Small intestine (tissue), 7 donors: ENCODE results near the gene IL36B. TPM values are rescaled to one million over a fixed set of nuclear protein-coding genes. Genes with fewer than 3 reads are reported as not detected.

Source experiments
- DNase-seq, 2 donors: peaks; one replicate each; pipeline versions ENCODE4 v3.0.0 to v3.0.0-alpha.2; 2013
- FAIRE-seq: peaks from 2 replicates; lab custom pipeline; 2012; peaks lifted over from hg19 to GRCh38; lab: Jason Lieb, UNC
- H3K27ac ChIP-seq, 3 donors: one replicate each; pipeline ENCODE4 v1.5.1; 2013; ENCODE audit warnings: low read length in 2 of 3, mild to moderate bottlenecking in 2 of 3, control low read depth in 1 of 3, inconsistent platforms in 1 of 3, low read depth in 1 of 3, moderate library complexity in 1 of 3
- H3K27me3 ChIP-seq, 3 donors: one replicate each; pipeline ENCODE4 v1.6.1; 2013; ENCODE audit warnings: low read length in 3 of 3, inconsistent platforms in 1 of 3; ENCODE audit not compliant: control insufficient read depth in 3 of 3, insufficient read depth in 3 of 3
- H3K36me3 ChIP-seq, 3 donors: one replicate each; pipeline ENCODE4 v1.6.1; 2013; ENCODE audit warnings: low read length in 3 of 3, inconsistent platforms in 1 of 3, low read depth in 1 of 3, mild to moderate bottlenecking in 1 of 3, moderate library complexity in 1 of 3; ENCODE audit not compliant: control insufficient read depth in 3 of 3, insufficient read depth in 2 of 3
- H3K4me1 ChIP-seq, 3 donors: one replicate each; pipeline ENCODE4 v1.6.1; 2013; ENCODE audit warnings: low read length in 2 of 3, inconsistent platforms in 1 of 3, low read depth in 1 of 3, mild to moderate bottlenecking in 1 of 3, moderate library complexity in 1 of 3; ENCODE audit not compliant: control insufficient read depth in 3 of 3, insufficient read depth in 2 of 3
- H3K4me3 ChIP-seq, 3 donors: one replicate each; pipeline ENCODE4 v1.5.1; 2013; ENCODE audit warnings: low read length in 3 of 3, control low read depth in 1 of 3, inconsistent platforms in 1 of 3, low read depth in 1 of 3, mild to moderate bottlenecking in 1 of 3, moderate library complexity in 1 of 3
- H3K9me3 ChIP-seq, 2 donors: one replicate each; pipeline ENCODE4 v1.6.1; 2013; ENCODE audit warnings: low read depth in 1 of 2, low read length in 1 of 2; ENCODE audit not compliant: control insufficient read depth in 2 of 2, insufficient read depth in 1 of 2
- WGBS, 3 donors: extraction: QIAGEN DNeasy Blood & Tissue Kit; methylation state at CpG; one replicate each; pipeline ENCODE4 v1.1.7; 2013; 5-methylcytosine and 5-hydroxymethylcytosine counted together
- polyA plus RNA-seq, 4 donors: library from polyadenylated mRNA; stranded (reverse) in 3 of 4; unstranded in 1 of 4; fragments of 200-250 nt in 3 of 4; fragments of 120-200 nt in 1 of 4; gene quantifications; one replicate each; pipeline versions ENCODE4 v1.2.1 to v1.2.3, GENCODE V29; 2013
- donor health status: healthy with polysubstance abuse.
- donor health status: control.
- donor health status: control.
- donor health status: Bipolar disorder and iron deficiency.
- donor health status: healthy.

The IL36B gene
- polyA plus RNA-seq, 4 donors, result not detected

GRCh38 chr2:113009622-113010021 lies 43.0 kb downstream of the IL36B start:
- peaks cover 0 to 3% (median 0%) of the 10 kb centered on the region in 3 donors for H3K27me3 ChIP-seq
- WGBS, 3 donors, result 66 to 76% (median 74%) methylated on average over 1 of the region's 1 CpG

GRCh38 chr2:113007250-113007649 lies 45.4 kb downstream of the IL36B start:
- Histone ChIP-seq H3K36me3 (no peaks in the 10 kb centered on the region), H3K27me3 (peaks cover 0 to 9% (median 0%) of the 10 kb centered on the region in 3 donors), H3K9me3 (no peaks in the 10 kb centered on the region), H3K27ac (no peak overlapping the region), H3K4me3 (no peak overlapping the region), H3K4me1 (no peaks in the 10 kb centered on the region)
- WGBS, 3 donors, result 73 to 100% (median 96%) methylated on average over 1 of the region's 1 CpG
- FAIRE-seq, result no peak
- DNase-seq, result no peak

More at GRCh38 chr2:113009622-113010021, 43.0 kb downstream of the IL36B start:
- Histone ChIP-seq H3K27ac (no peak overlapping the region), H3K4me3 (no peak overlapping the region), H3K36me3 (no peaks in the 10 kb centered on the region), H3K4me1 (no peaks in the 10 kb centered on the region), H3K9me3 (no peaks in the 10 kb centered on the region)
- peak; percentile 61 for FAIRE-seq
- DNase-seq, result no peak

- FAIRE-seq (no peak), DNase-seq (no peak)
- 73 to 87% (median 83%) methylated on average over 3 of the region's 3 CpGs for WGBS, 3 donors
- Histone ChIP-seq H3K4me3 (no peak within 1 kb of the TSS), H3K4me1 (no peaks in the 10 kb centered on the region), H3K27ac (no peak within 1 kb of the TSS), H3K27me3 (peaks cover 0 to 9% (median 0%) of the 10 kb centered on the region in 3 donors), H3K36me3 (no peaks in the 10 kb centered on the region), H3K9me3 (peaks cover 0 to 5% of the 10 kb centered on the region in 2 donors)
Observed at GRCh38 chr2:113005030-113005509, 47.6 kb downstream of the IL36B start, which contains the start of gene IL36A. Gene IL36A (plus strand): TSS chr2:113005459. CDS start chr2:113005872, 413 bp downstream.

- FAIRE-seq (no peak), DNase-seq (no peak)
- Histone ChIP-seq H3K27ac (no peak overlapping the region), H3K36me3 (no peaks in the 10 kb centered on the region), H3K4me3 (no peak overlapping the region), H3K4me1 (no peaks in the 10 kb centered on the region), H3K27me3 (peaks cover 0 to 9% (median 0%) of the 10 kb centered on the region in 3 donors), H3K9me3 (peaks cover 0 to 5% of the 10 kb centered on the region in 2 donors)
- 72 to 81% (median 73%) methylated on average over 2 of the region's 2 CpGs for WGBS, 3 donors
Observed at GRCh38 chr2:113002677-113003076, 50.0 kb downstream of the IL36B start.

GRCh38 chr2:113000436-113000835 lies 52.2 kb downstream of the IL36B start:
- Histone ChIP-seq H3K27ac (no peak overlapping the region), H3K36me3 (no peaks in the 10 kb centered on the region), H3K9me3 (peaks cover 0 to 5% of the 10 kb centered on the region in 2 donors), H3K4me1 (no peaks in the 10 kb centered on the region), H3K27me3 (peaks cover 0 to 9% (median 0%) of the 10 kb centered on the region in 3 donors), H3K4me3 (no peak overlapping the region)
- DNase-seq, result no peak
- FAIRE-seq, result no peak
- 70 to 77% (median 71%) methylated on average over 1 of the region's 1 CpG for WGBS, 3 donors

- 67 to 81% (median 80%) methylated on average over 1 of the region's 1 CpG for WGBS, 3 donors
- Histone ChIP-seq H3K9me3 (peaks cover 2 to 12% of the 10 kb centered on the region in 2 donors), H3K4me3 (no peak overlapping the region), H3K36me3 (no peaks in the 10 kb centered on the region), H3K27ac (no peak overlapping the region), H3K27me3 (no peaks in the 10 kb centered on the region), H3K4me1 (no peaks in the 10 kb centered on the region)
- no peak for FAIRE-seq
- DNase-seq, result no peak
Observed at GRCh38 chr2:112997151-112997550, 55.5 kb downstream of the IL36B start.

- H3K27ac ChIP-seq, result no peak overlapping the region
- no peak for FAIRE-seq
- H3K4me3 ChIP-seq, result no peak overlapping the region
- no peaks in the 10 kb centered on the region for H3K27me3 ChIP-seq
- H3K4me1 ChIP-seq, result no peaks in the 10 kb centered on the region
- WGBS, 3 donors, result 46 to 58% (median 53%) methylated on average over 6 of the region's 6 CpGs
- peak in 1 of 2 donors; percentile 24 for DNase-seq
- peaks cover 2 to 12% of the 10 kb centered on the region in 2 donors for H3K9me3 ChIP-seq
- H3K36me3 ChIP-seq, result no peaks in the 10 kb centered on the region
Observed at GRCh38 chr2:112996635-112997034, 56.0 kb downstream of the IL36B start.

- H3K27me3 ChIP-seq, result no peaks in the 10 kb centered on the region
- no peak overlapping the region for H3K4me3 ChIP-seq
- H3K9me3 ChIP-seq, result peaks cover 2 to 9% of the 10 kb centered on the region in 2 donors
- no peak for FAIRE-seq
- 75 to 89% (median 82%) methylated on average over 14 of the region's 14 CpGs for WGBS, 3 donors
- H3K27ac ChIP-seq, result no peak overlapping the region
- H3K4me1 ChIP-seq, result no peaks in the 10 kb centered on the region
- no peak for DNase-seq
- H3K36me3 ChIP-seq, result no peaks in the 10 kb centered on the region
Observed at GRCh38 chr2:112995346-112995920, 57.2 kb downstream of the IL36B start.
